PC-3 (cell line): Measurements from ENCODE around the gene KDM6A. TPM values are rescaled to one million over a fixed set of nuclear protein-coding genes. Genes with fewer than 3 reads are reported as not detected.

ENCODE experiments used
- ATAC-seq: fragments of 200-7000 bp; cut with Tn5 transposase; 2 replicates; pipeline ENCODE4 v1.9.1; 2020; ENCODE audit warnings: mild to moderate bottlenecking, moderate library complexity
- BruUV-seq: library from RNA; stranded (reverse); fragments of 400-500 nt; replicated peaks from 2 replicates; lab custom pipeline; 2021; lab: Mats Ljungman, UMichigan
- CTCF ChIA-PET: fragments of 300-600 bp; sonication (Branson Sonifier 250); formaldehyde crosslinking; loops from one replicate; lab custom pipeline; 2022; ENCODE audit warnings: antibody characterized with exemption; lab: Charles Lee
- POLR2A ChIA-PET: fragments of 300-600 bp; sonication (Branson Sonifier 250); formaldehyde crosslinking; loops from one replicate; lab custom pipeline; 2022; ENCODE audit warnings: antibody characterized with exemption; ENCODE audit not compliant: unreplicated experiment; lab: Charles Lee
- DNase-seq: peaks from one replicate; pipeline ENCODE4 v3.0.0-alpha.2; 2015
- H2AFZ ChIP-seq: fragments of 300-600 bp; sonication (generic); 2 replicates; pipeline ENCODE4 v1.6.0; 2016; ENCODE audit warnings: antibody characterized with exemption, low read length
- H3F3A ChIP-seq: fragments of 300-600 bp; sonication (generic); one replicate; pipeline ENCODE4 v1.6.0; 2017; ENCODE audit warnings: antibody characterized with exemption, low read length, control low read depth, mild to moderate bottlenecking; ENCODE audit not compliant: unreplicated experiment
- H3K27ac ChIP-seq: fragments of 300-600 bp; sonication (generic); 2 replicates; pipeline ENCODE4 v1.5.1; 2016; ENCODE audit warnings: mild to moderate bottlenecking, low read length
- H3K27me3 ChIP-seq: fragments of 300-600 bp; sonication (generic); 2 replicates; pipeline ENCODE4 v1.6.1; 2016; ENCODE audit warnings: low read length, mixed read lengths
- H3K36me3 ChIP-seq: fragments of 300-600 bp; sonication (generic); 2 replicates; pipeline ENCODE4 v1.6.1; 2016; ENCODE audit warnings: low read depth, mixed run types, low read length, mixed read lengths
- H3K4me1 ChIP-seq: fragments of 300-600 bp; sonication (generic); 2 replicates; pipeline ENCODE4 v1.5.1; 2016; ENCODE audit warnings: low read length; ENCODE audit not compliant: insufficient read depth
- H3K4me2 ChIP-seq: fragments of 300-600 bp; sonication (generic); 2 replicates; pipeline ENCODE4 v1.6.0; 2016; ENCODE audit warnings: low read length
- H3K4me3 ChIP-seq: fragments of 300-600 bp; sonication (generic); 2 replicates; pipeline ENCODE4 v1.5.1; 2016; ENCODE audit warnings: mild to moderate bottlenecking, low read length, mixed read lengths
- H3K79me2 ChIP-seq: fragments of 300-600 bp; sonication (generic); 2 replicates; pipeline ENCODE4 v1.6.1; 2017; ENCODE audit warnings: low read length, mixed read lengths
- H3K9ac ChIP-seq: fragments of 300-600 bp; sonication (generic); 2 replicates; pipeline ENCODE4 v1.6.0; 2016; ENCODE audit warnings: mild to moderate bottlenecking, low read length
- H3K9me2 ChIP-seq: fragments of 300-600 bp; sonication (generic); replicated peaks from 2 replicates; pipeline ENCODE4 v1.6.1; 2016; ENCODE audit warnings: mixed run types, low read length, mixed read lengths
- H3K9me3 ChIP-seq: fragments of 300-600 bp; sonication (generic); 2 replicates; pipeline ENCODE4 v1.6.1; 2016; ENCODE audit warnings: low read length, mixed read lengths
- H4K20me1 ChIP-seq: fragments of 300-600 bp; sonication (generic); 2 replicates; pipeline ENCODE4 v1.6.1; 2016; ENCODE audit warnings: low read length, mixed read lengths
- EZH2 ChIP-seq: fragments of 300-600 bp; sonication (generic); IDR thresholded peaks from one replicate; pipeline ENCODE4 v1.6.1; 2017; ENCODE audit warnings: antibody characterized with exemption, mild to moderate bottlenecking, low read length; ENCODE audit not compliant: unreplicated experiment
- EZH2phosphoT487 ChIP-seq: fragments of 300-600 bp; sonication (generic); IDR thresholded peaks from 2 replicates; pipeline ENCODE4 v1.6.1; 2018; ENCODE audit warnings: mild to moderate bottlenecking, antibody characterized with exemption, low read length, borderline replicate concordance
- intact Hi-C: fragments of 100-400 bp; cut with micrococcal nuclease; formaldehyde crosslinking; loops from 2 replicates; pipeline ENCODE4 v1.9.0; 2023
- total RNA-seq: library from RNA; depleted of rRNA; stranded (reverse); fragments of >200 nt; gene quantifications from 2 replicates; pipeline ENCODE4 v1.2.3, GENCODE V29; 2014
- TF ChIP-seq, protein P1 (sequence below): fragments of 300-600 bp; sonication (generic); conservative IDR thresholded peaks from 2 replicates; pipeline ENCODE4 v1.5.1; 2017; ENCODE audit warnings: antibody characterized with exemption, low read depth, mild to moderate bottlenecking, low read length

The KDM6A gene
- total RNA-seq, 1 experiment from 2014 or later, result 31.3 TPM

DNA sequence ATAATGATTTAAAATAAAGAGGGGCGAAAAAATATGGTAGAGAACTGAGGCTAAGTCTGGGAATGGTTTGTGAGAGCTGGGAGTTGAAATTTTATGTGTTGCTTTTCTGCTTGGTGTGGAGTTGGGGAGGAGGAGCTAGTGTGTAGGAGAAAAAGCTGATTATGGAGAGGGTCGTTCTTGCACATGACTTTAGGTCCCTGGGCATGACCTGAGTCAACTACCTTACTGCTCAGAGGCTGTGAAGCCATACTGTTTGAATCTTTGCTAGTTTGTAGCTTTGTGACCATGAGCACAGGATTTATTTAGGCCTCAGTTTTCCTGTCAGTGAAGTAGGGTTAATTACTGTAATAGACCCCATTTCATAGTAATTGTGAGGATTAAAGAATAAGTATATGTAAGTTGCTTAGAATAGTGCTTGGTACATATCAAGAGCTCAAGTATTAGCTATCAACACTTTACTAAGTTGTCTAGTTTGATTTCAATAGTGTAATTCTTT is 78.6 kb downstream of the KDM6A start:
- DNase-seq, result no peak
- TF ChIP-seq EZH2phosphoT487 (no peak), EZH2 (no peak)
- TF ChIP-seq, protein P1, sequence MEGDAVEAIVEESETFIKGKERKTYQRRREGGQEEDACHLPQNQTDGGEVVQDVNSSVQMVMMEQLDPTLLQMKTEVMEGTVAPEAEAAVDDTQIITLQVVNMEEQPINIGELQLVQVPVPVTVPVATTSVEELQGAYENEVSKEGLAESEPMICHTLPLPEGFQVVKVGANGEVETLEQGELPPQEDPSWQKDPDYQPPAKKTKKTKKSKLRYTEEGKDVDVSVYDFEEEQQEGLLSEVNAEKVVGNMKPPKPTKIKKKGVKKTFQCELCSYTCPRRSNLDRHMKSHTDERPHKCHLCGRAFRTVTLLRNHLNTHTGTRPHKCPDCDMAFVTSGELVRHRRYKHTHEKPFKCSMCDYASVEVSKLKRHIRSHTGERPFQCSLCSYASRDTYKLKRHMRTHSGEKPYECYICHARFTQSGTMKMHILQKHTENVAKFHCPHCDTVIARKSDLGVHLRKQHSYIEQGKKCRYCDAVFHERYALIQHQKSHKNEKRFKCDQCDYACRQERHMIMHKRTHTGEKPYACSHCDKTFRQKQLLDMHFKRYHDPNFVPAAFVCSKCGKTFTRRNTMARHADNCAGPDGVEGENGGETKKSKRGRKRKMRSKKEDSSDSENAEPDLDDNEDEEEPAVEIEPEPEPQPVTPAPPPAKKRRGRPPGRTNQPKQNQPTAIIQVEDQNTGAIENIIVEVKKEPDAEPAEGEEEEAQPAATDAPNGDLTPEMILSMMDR, result no peak
- no TSS peak for BruUV-seq
- H3K9ac ChIP-seq, result no peak overlapping the region
- intact Hi-C loops, result no loop called here
- H3K9me2 ChIP-seq, result no peaks in the 10 kb centered on the region
- H3K4me2 ChIP-seq, result no peak overlapping the region
- H3K9me3 ChIP-seq, result no peaks in the 10 kb centered on the region
- no peak overlapping the region for H2AFZ ChIP-seq
- H3K27ac ChIP-seq, result no peak overlapping the region
- H3K36me3 ChIP-seq, result no peaks in the 10 kb centered on the region
- ATAC-seq, result no peak
- peaks cover 28% of the 10 kb centered on the region for H3K4me1 ChIP-seq
- H3F3A ChIP-seq, result no peaks in the 10 kb centered on the region
- POLR2A ChIA-PET, result no interaction called here
- peaks cover 14% of the 10 kb centered on the region for H4K20me1 ChIP-seq
- H3K27me3 ChIP-seq, result no peaks in the 10 kb centered on the region
- no peak overlapping the region for H3K4me3 ChIP-seq
- peaks cover 99% of the 10 kb centered on the region for H3K79me2 ChIP-seq
- CTCF ChIA-PET, result no interaction called here

GRCh38 chrX:44952329-44953027 is 79.5 kb downstream of the KDM6A start:
- ChIA-PET POLR2A (no interaction called here), CTCF (no interaction called here)
- Histone ChIP-seq H4K20me1 (peaks cover 14% of the 10 kb centered on the region), H3K4me3 (no peak overlapping the region), H3K27ac (no peak overlapping the region), H3K4me1 (peaks cover 28% of the 10 kb centered on the region), H3K79me2 (peaks cover 99% of the 10 kb centered on the region), H3K9me3 (no peaks in the 10 kb centered on the region), H3K27me3 (no peaks in the 10 kb centered on the region), H3K9ac (no peak overlapping the region), H3K36me3 (no peaks in the 10 kb centered on the region), H2AFZ (no peak overlapping the region), H3K4me2 (no peak overlapping the region), H3F3A (no peaks in the 10 kb centered on the region), H3K9me2 (no peaks in the 10 kb centered on the region)
- no peak for DNase-seq
- no TSS peak for BruUV-seq
- TF ChIP-seq EZH2 (no peak), EZH2phosphoT487 (no peak)
- TF ChIP-seq, protein P1, result no peak
- no peak for ATAC-seq
- intact Hi-C loops, result no loop called here
